GM23248 (cell line): ENCODE data around the gene DIP2C.

ENCODE experiments used
- EZH2 ChIP-seq: fragments of 200-600 bp; sonication (generic); IDR thresholded peaks from 2 replicates; pipeline ENCODE4 v1.6.1; 2018; ENCODE audit warnings: antibody characterized with exemption, mild to moderate bottlenecking; ENCODE audit not compliant: insufficient read depth, poor library complexity, severe bottlenecking
- EZH2phosphoT487 ChIP-seq: fragments of 200-600 bp; sonication (generic); IDR thresholded peaks from 2 replicates; pipeline ENCODE4 v1.6.1; 2018; ENCODE audit warnings: antibody characterized with exemption, moderate library complexity, mild to moderate bottlenecking, low read depth; ENCODE audit not compliant: insufficient read depth

GRCh38 chr10:680745-681144 lies 8.7 kb downstream of the DIP2C start:
- no peak for TF ChIP-seq EZH2
- no peak for TF ChIP-seq EZH2phosphoT487
